HG03064 (cell line): Measurements from ENCODE around the gene SPPL2A.

ENCODE experiments used
- ATAC-seq: cut with Tn5 transposase; IDR thresholded peaks from one replicate; pipeline ENCODE4 v1.9.1; 2021; ENCODE audit warnings: low read depth; ENCODE audit not compliant: unreplicated experiment

SPPL2A gene

GRCh38 chr15:50774450-50774849, 8.9 kb upstream of the SPPL2A start:
- ATAC-seq: no peak

- no peak for ATAC-seq
These were observed 7.9 kb upstream of the SPPL2A start for GRCh38 chr15:50773389-50773788.

- ATAC-seq: no peak
These were observed 1.9 kb upstream of the SPPL2A start for GRCh38 chr15:50767332-50767861.

- ATAC-seq: no peak
These were observed 878 bp downstream of the SPPL2A start for GRCh38 chr15:50764461-50765194.

GRCh38 chr15:50758712-50759205, 6.7 kb downstream of the SPPL2A start:
- ATAC-seq: no peak

- no peak for ATAC-seq
These were observed 12.0 kb downstream of the SPPL2A start for GRCh38 chr15:50753463-50753862.

- ATAC-seq: no peak
These were observed 14.1 kb downstream of the SPPL2A start for GRCh38 chr15:50751394-50751793.

- no peak for ATAC-seq
These were observed 15.2 kb downstream of the SPPL2A start for GRCh38 chr15:50750227-50750705.

GRCh38 chr15:50747523-50747922, 18.0 kb downstream of the SPPL2A start:
- ATAC-seq: no peak

- no peak for ATAC-seq
These were observed 20.9 kb downstream of the SPPL2A start for GRCh38 chr15:50744601-50745000.

GRCh38 chr15:50740955-50741354, 24.6 kb downstream of the SPPL2A start:
- no peak for ATAC-seq

GRCh38 chr15:50736823-50737222, 28.7 kb downstream of the SPPL2A start:
- ATAC-seq: no peak

- no peak for ATAC-seq
These were observed 30.4 kb downstream of the SPPL2A start for GRCh38 chr15:50735156-50735555.

- no peak for ATAC-seq
These were observed 39.2 kb downstream of the SPPL2A start for GRCh38 chr15:50726315-50726714.

- no peak for ATAC-seq
These were observed 46.8 kb downstream of the SPPL2A start for GRCh38 chr15:50718700-50719125.

GRCh38 chr15:50712018-50712417, 53.5 kb downstream of the SPPL2A start:
- ATAC-seq: no peak

- no peak for ATAC-seq
These were observed 54.9 kb downstream of the SPPL2A start for GRCh38 chr15:50710585-50710984.

GRCh38 chr15:50707878-50708427, 57.6 kb downstream of the SPPL2A start:
- ATAC-seq: no peak

- ATAC-seq: no peak
These were observed 62.7 kb downstream of the SPPL2A start for GRCh38 chr15:50702762-50703334.

- ATAC-seq: no peak
These were observed 67.4 kb downstream of the SPPL2A start for GRCh38 chr15:50698101-50698500.

GRCh38 chr15:50697109-50697797, 68.3 kb downstream of the SPPL2A start:
- no peak for ATAC-seq
